Renal cortical epithelial cell (primary cell): ENCODE results near the gene SLC4A1. TPM values are rescaled to one million over a fixed set of nuclear protein-coding genes. Genes with fewer than 3 reads are reported as not detected.

Experiments
- DNase-seq: peaks from one replicate; pipeline ENCODE4 v3.0.0-alpha.2; 2011; ENCODE audit warnings: low read depth
- total RNA-seq: library from RNA; depleted of rRNA; stranded (reverse); fragments of >200 nt; gene quantifications from 2 replicates; pipeline ENCODE4 v1.2.3, GENCODE V29; 2014

Gene SLC4A1
- total RNA-seq, 1 donor from 2014 or later: not detected

DNA sequence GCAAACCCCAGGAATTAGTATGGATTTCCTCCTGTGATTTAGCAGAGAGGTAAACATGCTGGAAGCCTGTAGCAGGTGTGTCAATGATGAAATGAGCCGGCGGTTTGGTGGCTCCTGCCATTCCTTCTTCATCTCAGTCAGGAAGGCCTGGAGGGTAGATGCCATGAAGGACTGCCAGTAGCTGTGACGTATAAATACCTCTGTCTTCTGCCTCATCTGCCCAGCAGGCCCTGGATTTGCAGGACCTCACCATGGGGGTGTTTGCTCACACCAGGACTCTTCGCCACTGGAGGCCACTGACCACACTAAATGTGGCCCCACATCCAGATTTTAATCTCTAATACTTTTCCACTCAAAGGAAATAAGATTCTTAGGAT is 16.1 kb upstream of the SLC4A1 start:
- no peak for DNase-seq

- no peak for DNase-seq
Observed at GRCh38 chr17:44283344-44284023, 15.5 kb upstream of the SLC4A1 start.

GRCh38 chr17:44282264-44282663 is 14.3 kb upstream of the SLC4A1 start:
- no peak for DNase-seq

- DNase-seq: no peak
Observed at GRCh38 chr17:44281570-44281969, 13.6 kb upstream of the SLC4A1 start.

- no peak for DNase-seq
Observed at GRCh38 chr17:44280392-44280937, 12.5 kb upstream of the SLC4A1 start.

- DNase-seq: peak; percentile 87
Observed at GRCh38 chr17:44279666-44280391, 11.9 kb upstream of the SLC4A1 start.

- no peak for DNase-seq
Observed at GRCh38 chr17:44279346-44279665, 11.4 kb upstream of the SLC4A1 start.

DNA sequence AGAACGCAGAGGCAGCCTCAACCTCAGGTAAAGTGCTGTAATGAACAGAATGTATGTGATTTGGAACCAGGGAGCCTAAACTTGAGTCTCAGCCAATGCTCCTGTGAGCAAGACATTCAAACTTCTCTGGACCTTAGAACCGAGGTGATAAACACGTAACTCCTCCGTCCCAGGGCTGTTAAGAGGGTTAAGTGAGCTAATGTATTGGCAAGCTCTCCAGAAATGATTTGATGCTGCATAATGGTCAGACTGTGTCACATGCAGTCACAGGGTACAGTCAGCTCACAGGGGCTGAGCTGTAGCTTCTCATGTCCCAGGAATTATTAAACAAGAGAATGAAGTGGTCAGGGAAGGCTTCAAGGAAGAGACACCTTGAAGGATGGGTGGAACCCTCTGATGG is 10.0 kb upstream of the SLC4A1 start:
- no peak for DNase-seq

GRCh38 chr17:44273607-44274006 is 5.7 kb upstream of the SLC4A1 start:
- no peak for DNase-seq

GRCh38 chr17:44272954-44273353 is 5.0 kb upstream of the SLC4A1 start:
- DNase-seq: no peak

- DNase-seq: no peak
Observed at GRCh38 chr17:44272321-44272951, 4.5 kb upstream of the SLC4A1 start.

DNA sequence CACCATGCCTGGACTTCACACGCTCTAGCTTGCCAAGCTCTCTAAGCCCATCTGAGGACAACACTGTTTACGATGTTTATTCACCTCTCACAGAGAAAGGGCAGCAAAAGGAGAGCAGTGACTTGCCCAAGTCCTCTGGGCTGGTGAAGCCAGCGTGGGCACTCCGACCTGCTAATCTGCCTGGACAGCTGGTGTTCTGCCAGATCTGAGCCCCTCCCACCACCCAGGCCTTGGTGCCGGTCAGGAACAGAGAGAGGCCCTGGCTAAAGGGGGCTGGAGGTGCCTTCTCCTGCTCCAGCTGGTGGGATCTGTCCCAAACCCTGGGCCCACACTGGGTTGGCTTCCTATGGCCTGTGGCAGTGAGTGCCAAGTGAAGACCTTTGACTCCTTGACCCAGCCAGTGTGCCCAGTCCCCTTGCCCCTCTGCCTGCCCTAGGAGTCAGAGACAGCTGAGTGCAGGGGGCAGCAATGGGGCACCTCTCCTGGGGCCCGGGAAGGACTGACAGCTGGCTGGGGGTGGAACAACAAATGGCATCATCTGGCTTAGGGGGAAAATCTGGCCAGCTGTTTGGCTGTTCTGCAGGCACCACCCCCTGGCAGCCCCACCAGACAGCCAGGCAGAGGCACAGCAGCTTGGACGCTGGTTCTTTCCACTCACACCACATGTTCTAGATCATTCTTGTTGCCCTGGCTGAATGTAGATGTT is 1.8 kb upstream of the SLC4A1 start:
- DNase-seq: no peak

- DNase-seq: peak; percentile 30
Observed at GRCh38 chr17:44268709-44269534, 987 bp upstream of the SLC4A1 start.

GRCh38 chr17:44267165-44267455 is 825 bp downstream of the SLC4A1 start:
- no peak for DNase-seq

- no peak for DNase-seq
Observed at GRCh38 chr17:44266402-44267164, 1.4 kb downstream of the SLC4A1 start.

- no peak for DNase-seq
Observed at GRCh38 chr17:44263345-44263902, 4.5 kb downstream of the SLC4A1 start.

- no peak for DNase-seq
Observed at GRCh38 chr17:44262654-44263225, 5.2 kb downstream of the SLC4A1 start.

GRCh38 chr17:44260296-44260695 is 7.6 kb downstream of the SLC4A1 start:
- no peak for DNase-seq

DNA sequence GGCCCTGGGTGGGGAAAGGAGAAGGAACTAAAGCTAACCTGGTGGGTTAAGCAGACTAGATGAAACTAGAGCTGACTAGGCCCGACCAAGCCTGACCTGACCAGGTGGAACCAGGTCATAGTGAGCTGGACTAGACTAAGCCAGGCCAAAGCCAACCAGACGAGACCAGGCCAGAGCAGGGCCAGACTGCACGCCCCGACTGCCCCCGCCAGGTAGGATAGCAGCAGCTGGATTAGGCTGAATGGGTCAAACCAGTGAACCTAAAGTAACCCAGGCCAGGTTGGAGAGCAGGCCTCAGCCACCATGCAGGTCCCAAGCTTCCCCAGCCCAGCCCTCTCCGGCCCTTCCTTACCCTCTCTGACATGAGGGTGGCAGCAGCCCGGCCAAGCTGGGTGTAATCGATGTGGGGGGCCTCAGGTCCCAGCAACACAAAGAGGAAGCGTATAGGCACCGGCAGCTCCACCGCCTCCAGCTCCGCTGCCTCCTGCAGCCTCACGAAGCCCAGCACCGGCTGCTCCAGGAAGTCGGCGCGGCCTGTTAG is 9.1 kb downstream of the SLC4A1 start:
- no peak for DNase-seq
